GM12878 (cell line): ENCODE measurements around the gene HAGHL. TPM values are rescaled to one million over a fixed set of nuclear protein-coding genes. Genes with fewer than 3 reads are reported as not detected.

Experiments
- BHLHE40 ChIP-seq, 2 experiments: fragments of 450-650 bp in 1 of 2; IDR thresholded peaks; 2 replicates each; pipeline ENCODE4 v1.6.1; 2011 to 2017; ENCODE audit warnings: low read depth in 2 of 2, borderline replicate concordance in 1 of 2, improper control_type of control experiment in 1 of 2, low read length in 1 of 2, mild to moderate bottlenecking in 1 of 2
- CHD1 ChIP-seq: IDR thresholded peaks from 2 replicates; pipeline ENCODE4 v1.6.1; 2012; ENCODE audit warnings: low read depth, low read length, improper control_type of control experiment
- CHD4 ChIP-seq: fragments of 200-600 bp; sonication (generic); IDR thresholded peaks from 2 replicates; pipeline ENCODE4 v1.6.1; 2016; ENCODE audit warnings: mild to moderate bottlenecking
- CREM ChIP-seq: IDR thresholded peaks from 2 replicates; pipeline ENCODE4 v1.6.1; 2014; ENCODE audit warnings: antibody characterized with exemption, low read depth
- CTCF ChIP-seq, 3 experiments: IDR thresholded peaks in 2 of 3; conservative IDR thresholded peaks in 1 of 3; 2 replicates each; pipeline ENCODE4 v1.5.1; 2011; ENCODE audit warnings: low read depth in 3 of 3, low read length in 3 of 3, mild to moderate bottlenecking in 3 of 3, control low read depth in 2 of 3, moderate library complexity in 2 of 3, inconsistent platforms in 1 of 3, mixed read lengths in 1 of 3; ENCODE audit not compliant: control insufficient read depth in 2 of 3, insufficient read depth in 1 of 3; ENCODE audit errors: extremely low read depth in 1 of 3
- ETV6 ChIP-seq, 2 experiments: fragments of 450-650 bp in 1 of 2; IDR thresholded peaks in 1 of 2; conservative IDR thresholded peaks in 1 of 2; 2 replicates each; pipeline ENCODE4 v1.6.1; 2014; ENCODE audit warnings: antibody characterized with exemption in 1 of 2, borderline replicate concordance in 1 of 2, low read depth in 1 of 2, mild to moderate bottlenecking in 1 of 2, moderate library complexity in 1 of 2
- EZH2 ChIP-seq: IDR thresholded peaks from 2 replicates; pipeline ENCODE4 v1.6.1; 2012; ENCODE audit warnings: low read depth, mild to moderate bottlenecking, control low read depth, inconsistent platforms, low read length, borderline replicate concordance; ENCODE audit not compliant: control insufficient read depth
- IRF4 ChIP-seq: IDR thresholded peaks from 2 replicates; pipeline ENCODE4 v1.6.1; 2011; ENCODE audit warnings: low read depth, low read length
- NBN ChIP-seq: fragments of 450-650 bp; IDR thresholded peaks from 2 replicates; pipeline ENCODE4 v1.6.1; 2016
- NFIC ChIP-seq: IDR thresholded peaks from 2 replicates; pipeline ENCODE4 v1.6.1; 2012; ENCODE audit warnings: low read depth, mild to moderate bottlenecking, inconsistent platforms, low read length, moderate library complexity
- NFYA ChIP-seq: IDR thresholded peaks from 2 replicates; pipeline ENCODE4 v1.6.1; 2011; ENCODE audit warnings: low read depth, mild to moderate bottlenecking, low read length, improper control_type of control experiment, borderline replicate concordance
- POLR2A ChIP-seq: IDR thresholded peaks from 2 replicates; pipeline ENCODE4 v1.6.1; 2011; ENCODE audit warnings: low read depth, mild to moderate bottlenecking, low read length
- RAD51 ChIP-seq: fragments of 450-650 bp; IDR thresholded peaks from 2 replicates; pipeline ENCODE4 v1.6.1; 2016; ENCODE audit warnings: moderate library complexity, mild to moderate bottlenecking, inconsistent platforms
- RELA ChIP-seq: fragments of 450-650 bp; IDR thresholded peaks from 2 replicates; pipeline ENCODE4 v1.8.0; 2014; ENCODE audit warnings: borderline replicate concordance; ENCODE audit not compliant: partially characterized antibody
- SUPT20H ChIP-seq: IDR thresholded peaks from 2 replicates; pipeline ENCODE4 v1.6.1; 2011; ENCODE audit warnings: low read depth, mild to moderate bottlenecking, low read length, moderate library complexity, borderline replicate concordance; ENCODE audit not compliant: control insufficient read depth
- TAF1 ChIP-seq: IDR thresholded peaks from 2 replicates; pipeline ENCODE4 v1.6.1; 2011; ENCODE audit warnings: mild to moderate bottlenecking, low read depth, low read length, borderline replicate concordance
- TBL1XR1 ChIP-seq: IDR thresholded peaks from 2 replicates; pipeline ENCODE4 v1.6.1; 2012; ENCODE audit warnings: low read depth, low read length, improper control_type of control experiment
- TCF3 ChIP-seq: IDR thresholded peaks from 2 replicates; pipeline ENCODE4 v1.6.1; 2012; ENCODE audit warnings: low read depth, mild to moderate bottlenecking, low read length, borderline replicate concordance; ENCODE audit not compliant: insufficient read depth
- TCF7 ChIP-seq: IDR thresholded peaks from 2 replicates; pipeline ENCODE4 v1.6.1; 2014; ENCODE audit warnings: antibody characterized with exemption, borderline replicate concordance
- YY1 ChIP-seq: IDR thresholded peaks from 2 replicates; pipeline ENCODE4 v1.6.1; 2011; ENCODE audit warnings: low read depth, mild to moderate bottlenecking, low read length
- ZBTB4 ChIP-seq: fragments of 450-650 bp; formaldehyde crosslinking; IDR thresholded peaks from 2 replicates; pipeline ENCODE4 v1.4.0; 2022; ENCODE audit warnings: mild to moderate bottlenecking, moderate library complexity
- polyA plus RNA-seq, 11 experiments: library from polyadenylated mRNA; depleted of rRNA in 4 of 11; unstranded in 6 of 11; stranded (reverse) in 5 of 11; fragments of >200 nt; fragmentation: Nextera tagmentation in 4 of 11; fragmentation: Illumina TruSeq in 1 of 11; extraction: Ambion mirVana in 4 of 11; extraction: Trizol in 1 of 11; gene quantifications; 1 replicate in 1 of 11; 2 replicates in 10 of 11; pipeline versions ENCODE4 v1.2.1 to v1.2.3, GENCODE V29; 2011 to 2016; ENCODE audit warnings: inconsistent platforms in 2 of 11, missing spikeins in 2 of 11, low read depth in 1 of 11
- total RNA-seq, 4 experiments: library from RNA; depleted of rRNA in 3 of 4; stranded (reverse); fragments of >200 nt in 3 of 4; fragmentation: Illumina TruSeq in 1 of 4; extraction: Trizol in 1 of 4; gene quantifications; 2 replicates each; pipeline versions ENCODE4 v1.2.1 to v1.2.3, GENCODE V29; 2013 to 2021
- TF ChIP-seq, protein P1 (sequence below): IDR thresholded peaks from 2 replicates; pipeline ENCODE4 v1.6.1; 2011; ENCODE audit warnings: low read depth, mild to moderate bottlenecking, low read length, moderate library complexity, borderline replicate concordance; ENCODE audit errors: extremely low read depth
- TF ChIP-seq, protein P2 (sequence below): IDR thresholded peaks from 2 replicates; pipeline ENCODE4 v1.6.1; 2011; ENCODE audit warnings: borderline replicate concordance, low read depth, mild to moderate bottlenecking, moderate library complexity, low read length; ENCODE audit not compliant: insufficient read depth, poor library complexity, severe bottlenecking

The HAGHL gene
- total and polyA plus RNA-seq, 10 of the 15 experiments (the other 5 are each of a cell fraction or from before 2014, with no cell fraction given) = 0.23 to 44.6 (median 16.4) TPM

DNA sequence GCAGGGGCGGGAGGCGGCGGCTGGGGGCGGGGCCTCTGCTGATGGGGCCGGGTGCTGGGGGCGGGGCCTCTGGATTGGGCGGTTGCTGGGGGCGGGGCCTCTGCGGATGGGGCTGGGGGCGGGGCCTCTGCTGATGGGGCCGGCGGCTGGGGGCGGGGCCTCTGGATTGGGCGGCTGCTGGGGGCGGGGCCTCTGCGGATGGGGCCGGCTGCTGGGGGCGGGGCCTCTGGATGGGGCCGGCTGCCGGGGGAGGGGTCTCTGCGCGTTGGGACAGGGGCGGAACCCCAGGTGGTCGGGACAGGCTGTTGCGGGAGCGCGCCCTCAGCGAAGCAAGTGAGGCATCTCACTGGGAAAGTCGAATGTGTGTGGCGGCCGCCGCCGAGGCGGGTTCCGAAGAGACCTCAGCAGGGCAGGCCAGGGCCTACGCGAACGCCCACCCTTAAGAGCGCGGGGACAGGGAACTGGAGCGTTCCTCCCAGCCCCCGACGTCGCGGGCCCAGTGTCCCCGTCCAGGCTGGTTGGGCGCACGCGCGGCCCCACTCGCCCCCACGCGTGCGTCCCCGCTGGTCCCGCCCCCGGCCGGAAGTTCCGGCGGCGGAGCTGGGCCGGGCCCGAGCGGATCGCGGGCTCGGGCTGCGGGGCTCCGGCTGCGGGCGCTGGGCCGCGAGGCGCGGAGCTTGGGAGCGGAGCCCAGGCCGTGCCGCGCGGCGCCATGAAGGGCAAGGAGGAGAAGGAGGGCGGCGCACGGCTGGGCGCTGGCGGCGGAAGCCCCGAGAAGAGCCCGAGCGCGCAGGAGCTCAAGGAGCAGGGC, 46.9 kb upstream of the HAGHL start, which contains the start of gene STUB1 (continued):
- TF ChIP-seq ZBTB4 (CRISPR knock-in tag) = no peak
- no peak for TF ChIP-seq CREM
- TF ChIP-seq, protein P1, sequence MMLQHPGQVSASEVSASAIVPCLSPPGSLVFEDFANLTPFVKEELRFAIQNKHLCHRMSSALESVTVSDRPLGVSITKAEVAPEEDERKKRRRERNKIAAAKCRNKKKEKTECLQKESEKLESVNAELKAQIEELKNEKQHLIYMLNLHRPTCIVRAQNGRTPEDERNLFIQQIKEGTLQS = no peak
- 0 out of 2 replicates have a peak, but pooled peaks have one; percentile 15 for TF ChIP-seq TBL1XR1
- peak; percentile 45; the same call in 1 of the 2 replicates for TF ChIP-seq NBN
- TF ChIP-seq CHD1 = no peak
- TF ChIP-seq NFYA = no peak
- no peak for TF ChIP-seq RELA
- no peak for TF ChIP-seq TCF3
- TF ChIP-seq NFIC = no peak
- TF ChIP-seq BHLHE40 (IDR thresholded peaks at IDR 0.05; ENCODE audit: borderline replicate concordance in 1 of 2, low read depth in 2 of 2, low read length in 1 of 2) = peak; percentile 75 to 91; a peak in 3 of 4 replicates
- no peak for TF ChIP-seq IRF4
- TF ChIP-seq, protein P2, sequence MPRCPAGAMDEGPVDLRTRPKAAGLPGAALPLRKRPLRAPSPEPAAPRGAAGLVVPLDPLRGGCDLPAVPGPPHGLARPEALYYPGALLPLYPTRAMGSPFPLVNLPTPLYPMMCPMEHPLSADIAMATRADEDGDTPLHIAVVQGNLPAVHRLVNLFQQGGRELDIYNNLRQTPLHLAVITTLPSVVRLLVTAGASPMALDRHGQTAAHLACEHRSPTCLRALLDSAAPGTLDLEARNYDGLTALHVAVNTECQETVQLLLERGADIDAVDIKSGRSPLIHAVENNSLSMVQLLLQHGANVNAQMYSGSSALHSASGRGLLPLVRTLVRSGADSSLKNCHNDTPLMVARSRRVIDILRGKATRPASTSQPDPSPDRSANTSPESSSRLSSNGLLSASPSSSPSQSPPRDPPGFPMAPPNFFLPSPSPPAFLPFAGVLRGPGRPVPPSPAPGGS = no peak
- no peak; the same call in 1 of the 2 replicates for TF ChIP-seq TAF1
- no peak for TF ChIP-seq ETV6 (conservative IDR thresholded peaks at IDR 0.05 in 1 of 2, IDR thresholded peaks at IDR 0.05 in 1 of 2; ENCODE audit: borderline replicate concordance in 1 of 2, low read depth in 1 of 2)
- TF ChIP-seq SUPT20H = no peak
- no peak for TF ChIP-seq CHD4
- TF ChIP-seq RAD51 = no peak
- no peak for TF ChIP-seq EZH2
- no peak for TF ChIP-seq TCF7
- no peak for TF ChIP-seq CTCF (IDR thresholded peaks at IDR 0.05 in 2 of 3, conservative IDR thresholded peaks at IDR 0.05 in 1 of 3; ENCODE audit: control insufficient read depth in 2 of 3, extremely low read depth in 1 of 3, insufficient read depth in 1 of 3, low read depth in 3 of 3, low read length in 3 of 3)
- TF ChIP-seq YY1 = peak; percentile 47; the same call in 1 of the 2 replicates
- peak; percentile 79 for TF ChIP-seq POLR2A
